MM.1S (cell line): ENCODE data around the gene KIF5A.
"Not testable (repeated sequence)": the region's sequence is repeated elsewhere in the genome, so short reads cannot be mapped to it uniquely, and the experiment has no call there.

ENCODE experiments used
- DNase-seq: peaks from one replicate; pipeline ENCODE4 v3.0.0-alpha.2; 2015
- H2AFZ ChIP-seq: fragments of 300-600 bp; sonication (generic); 2 replicates; pipeline ENCODE4 v1.6.0; 2016; ENCODE audit warnings: antibody characterized with exemption, low read length
- H3F3A ChIP-seq: fragments of 300-600 bp; sonication (generic); 2 replicates; pipeline ENCODE4 v1.6.1; 2016; ENCODE audit warnings: mild to moderate bottlenecking, antibody characterized with exemption, low read length, moderate library complexity, mixed read lengths; ENCODE audit not compliant: insufficient read depth
- H3K27ac ChIP-seq: fragments of 300-600 bp; sonication (generic); 2 replicates; pipeline ENCODE4 v1.5.1; 2016; ENCODE audit warnings: mild to moderate bottlenecking, low read length
- H3K27me3 ChIP-seq: fragments of 300-600 bp; sonication (generic); replicated peaks from 2 replicates; pipeline ENCODE4 v1.6.0; 2016; ENCODE audit warnings: low read length; ENCODE audit not compliant: insufficient read depth
- H3K36me3 ChIP-seq: fragments of 300-600 bp; sonication (generic); replicated peaks from 2 replicates; pipeline ENCODE4 v1.6.1; 2016; ENCODE audit warnings: mild to moderate bottlenecking, low read length, mixed read lengths; ENCODE audit not compliant: insufficient read depth
- H3K4me1 ChIP-seq: fragments of 300-600 bp; sonication (generic); 2 replicates; pipeline ENCODE4 v1.6.1; 2016; ENCODE audit warnings: low read length, mixed read lengths
- H3K4me2 ChIP-seq: fragments of 300-600 bp; sonication (generic); 2 replicates; pipeline ENCODE4 v1.6.0; 2016; ENCODE audit warnings: low read depth, low read length
- H3K4me3 ChIP-seq: fragments of 300-600 bp; sonication (generic); 2 replicates; pipeline ENCODE4 v1.5.1; 2016; ENCODE audit warnings: low read length, mixed read lengths
- H3K79me2 ChIP-seq: fragments of 300-600 bp; sonication (generic); 2 replicates; pipeline ENCODE4 v1.6.1; 2016; ENCODE audit warnings: mixed run types, low read length, mixed read lengths
- H3K9ac ChIP-seq: fragments of 300-600 bp; sonication (generic); 2 replicates; pipeline ENCODE4 v1.6.1; 2016; ENCODE audit warnings: low read length, mixed read lengths
- H3K9me2 ChIP-seq: fragments of 300-600 bp; sonication (generic); replicated peaks from 2 replicates; pipeline ENCODE4 v1.6.1; 2016; ENCODE audit warnings: mild to moderate bottlenecking, low read length, mixed read lengths; ENCODE audit not compliant: insufficient read depth
- H3K9me3 ChIP-seq: fragments of 300-600 bp; sonication (generic); replicated peaks from 2 replicates; pipeline ENCODE4 v1.6.1; 2016; ENCODE audit warnings: mild to moderate bottlenecking, low read length, mixed read lengths; ENCODE audit not compliant: insufficient read depth
- H4K20me1 ChIP-seq: fragments of 300-600 bp; sonication (generic); 2 replicates; pipeline ENCODE4 v1.6.1; 2016; ENCODE audit warnings: mild to moderate bottlenecking, low read length, moderate library complexity, mixed read lengths; ENCODE audit not compliant: insufficient read depth
- CTCF ChIP-seq: fragments of 300-600 bp; sonication (generic); IDR thresholded peaks from 2 replicates; pipeline ENCODE4 v1.5.1; 2016; ENCODE audit warnings: antibody characterized with exemption, low read length, mixed read lengths
- EZH2 ChIP-seq: fragments of 300-600 bp; sonication (generic); optimal IDR thresholded peaks from 2 replicates; pipeline ENCODE3; 2017; ENCODE audit warnings: low read depth, mild to moderate bottlenecking, antibody characterized with exemption, low read length, mixed read lengths
- EZH2phosphoT487 ChIP-seq: fragments of 300-600 bp; sonication (generic); IDR thresholded peaks from 2 replicates; pipeline ENCODE4 v1.6.1; 2018; ENCODE audit warnings: antibody characterized with exemption, low read length

KIF5A gene

GRCh38 chr12:57564178-57564740, 14.4 kb downstream of the KIF5A start:
- H3K27ac ChIP-seq: no peak overlapping the region
- no peak overlapping the region for H3K4me3 ChIP-seq
- no peaks in the 10 kb centered on the region for H3K4me1 ChIP-seq
- H2AFZ ChIP-seq: no peak overlapping the region
- H3K4me2 ChIP-seq: no peak overlapping the region
- no peak for DNase-seq
- 0 out of 2 replicates have a peak, but pooled peaks cover 3% of the 10 kb centered on the region for H3K27me3 ChIP-seq
- no peaks in the 10 kb centered on the region for H3K79me2 ChIP-seq
- H3K9me3 ChIP-seq: no peaks in the 10 kb centered on the region
- no peaks in the 10 kb centered on the region for H3K36me3 ChIP-seq
- H4K20me1 ChIP-seq: no peaks in the 10 kb centered on the region
- no peak overlapping the region for H3K9ac ChIP-seq
- H3F3A ChIP-seq: no peaks in the 10 kb centered on the region
- no peaks in the 10 kb centered on the region for H3K9me2 ChIP-seq
- TF ChIP-seq EZH2: no peak
- no peak for TF ChIP-seq CTCF
- TF ChIP-seq EZH2phosphoT487: no peak

DNA sequence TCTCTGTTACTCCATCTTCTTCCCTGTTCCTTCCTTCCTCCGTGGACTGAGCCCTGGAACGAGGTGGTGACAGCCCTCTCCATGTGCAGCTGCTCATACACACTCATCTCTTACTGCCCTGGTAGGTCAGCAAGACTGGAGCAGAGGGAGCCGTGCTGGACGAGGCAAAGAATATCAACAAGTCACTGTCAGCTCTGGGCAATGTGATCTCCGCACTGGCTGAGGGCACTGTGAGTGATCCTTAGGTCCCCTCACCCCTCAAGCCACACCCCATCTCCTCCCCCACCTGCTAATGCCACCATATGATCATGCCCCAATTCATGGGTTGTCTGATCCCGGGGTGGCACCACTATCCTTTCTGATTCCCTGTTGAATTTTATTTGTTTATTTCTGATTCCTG, 19.0 kb downstream of the KIF5A start:
- Histone ChIP-seq H3K9me2 (no peaks in the 10 kb centered on the region), H4K20me1 (no peaks in the 10 kb centered on the region), H3K9me3 (no peaks in the 10 kb centered on the region), H3K4me1 (no peaks in the 10 kb centered on the region), H3K4me2 (no peak overlapping the region), H3K27ac (no peak overlapping the region), H2AFZ (no peak overlapping the region), H3K4me3 (no peak overlapping the region), H3K36me3 (no peaks in the 10 kb centered on the region), H3K27me3 (no peaks in the 10 kb centered on the region), H3K9ac (no peak overlapping the region), H3K79me2 (no peaks in the 10 kb centered on the region), H3F3A (no peaks in the 10 kb centered on the region)
- DNase-seq: no peak
- TF ChIP-seq CTCF: no peak
- no peak for TF ChIP-seq EZH2
- no peak for TF ChIP-seq EZH2phosphoT487

DNA sequence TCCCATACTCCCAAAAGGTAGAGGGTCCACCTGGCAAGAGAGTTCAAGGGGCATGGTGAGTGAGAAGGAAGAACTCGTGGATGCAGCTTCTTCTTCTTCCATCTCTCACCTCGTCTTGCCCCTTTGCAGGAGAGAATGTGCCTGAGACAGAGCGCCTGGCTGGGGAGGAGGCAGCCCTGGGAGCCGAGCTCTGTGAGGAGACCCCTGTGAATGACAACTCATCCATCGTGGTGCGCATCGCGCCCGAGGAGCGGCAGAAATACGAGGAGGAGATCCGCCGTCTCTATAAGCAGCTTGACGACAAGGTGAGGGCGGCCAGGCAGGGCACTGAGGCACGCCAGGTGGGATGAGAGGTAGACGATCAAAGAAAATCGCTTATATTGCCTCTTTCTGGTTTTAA, 20.0 kb downstream of the KIF5A start:
- no peaks in the 10 kb centered on the region for H3K36me3 ChIP-seq
- H3K27ac ChIP-seq: no peak overlapping the region
- no peaks in the 10 kb centered on the region for H3K9me3 ChIP-seq
- no peaks in the 10 kb centered on the region for H3K4me1 ChIP-seq
- no peak overlapping the region for H3K4me3 ChIP-seq
- no peak overlapping the region for H2AFZ ChIP-seq
- no peak overlapping the region for H3K9ac ChIP-seq
- no peak for TF ChIP-seq EZH2
- TF ChIP-seq CTCF: no peak
- no peak for TF ChIP-seq EZH2phosphoT487
- H3K79me2 ChIP-seq: no peaks in the 10 kb centered on the region
- no peaks in the 10 kb centered on the region for H3K27me3 ChIP-seq
- H3K9me2 ChIP-seq: no peaks in the 10 kb centered on the region
- H4K20me1 ChIP-seq: no peaks in the 10 kb centered on the region
- no peaks in the 10 kb centered on the region for H3F3A ChIP-seq
- no peak overlapping the region for H3K4me2 ChIP-seq
- no peak for DNase-seq

- H4K20me1 ChIP-seq, H3K27ac ChIP-seq, H3K9me2 ChIP-seq, H2AFZ ChIP-seq, H3K36me3 ChIP-seq, H3K9me3 ChIP-seq, H3K9ac ChIP-seq, H3K4me3 ChIP-seq, H3K79me2 ChIP-seq, H3F3A ChIP-seq, H3K4me2 ChIP-seq, H3K4me1 ChIP-seq, H3K27me3 ChIP-seq, DNase-seq: not testable (repeated sequence)
Measured at GRCh38 chr12:57570438-57570837, 20.6 kb downstream of the KIF5A start.
